ENCODE results near the gene RNF213.
A peak's percentile ranks its signal among the peaks of the same experiment; 100 is the strongest.

Gene RNF213

GRCh38 chr17:80423536-80424225, 163.0 kb downstream of the RNF213 start:
- no peak for DNase-seq

- no peak for DNase-seq
These were observed 163.6 kb downstream of the RNF213 start for GRCh38 chr17:80424261-80424660.

- no peak for DNase-seq
These were observed 164.5 kb downstream of the RNF213 start for GRCh38 chr17:80424878-80425765.

DNA sequence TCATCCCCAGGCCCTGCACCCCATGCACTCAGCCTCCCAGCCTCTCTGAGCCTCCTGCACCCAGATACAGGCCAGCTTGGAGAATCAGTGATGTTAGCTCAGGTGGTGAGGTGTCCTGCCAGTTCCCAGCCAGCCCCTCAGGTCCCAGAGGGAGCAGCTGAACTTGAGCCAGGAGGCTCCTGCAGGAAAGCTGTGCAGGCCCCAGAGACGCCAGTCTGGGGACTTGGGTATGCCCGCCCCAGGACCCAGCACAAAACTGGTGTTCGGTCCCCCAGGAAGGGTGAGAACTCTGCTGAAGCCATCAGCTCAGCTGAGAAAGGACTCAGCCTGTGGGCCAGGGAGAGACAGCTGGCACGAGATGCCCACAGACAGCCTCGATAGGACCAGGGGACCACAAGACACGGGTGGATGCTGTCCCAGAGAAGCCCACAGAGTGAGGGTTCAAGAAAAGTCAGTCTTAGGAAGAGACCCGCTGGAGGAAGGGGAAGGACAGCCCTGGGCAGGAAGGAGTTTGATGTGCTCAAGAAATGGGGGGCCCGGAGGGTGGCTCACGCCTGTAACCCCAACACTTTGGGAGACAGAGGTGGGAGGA, 165.3 kb downstream of the RNF213 start:
- DNase-seq, result no peak

GRCh38 chr17:80426671-80427326, 166.1 kb downstream of the RNF213 start:
- peak; percentile 23 for DNase-seq

- DNase-seq, result no peak
These were observed 167.0 kb downstream of the RNF213 start for GRCh38 chr17:80427366-80428282.

DNA sequence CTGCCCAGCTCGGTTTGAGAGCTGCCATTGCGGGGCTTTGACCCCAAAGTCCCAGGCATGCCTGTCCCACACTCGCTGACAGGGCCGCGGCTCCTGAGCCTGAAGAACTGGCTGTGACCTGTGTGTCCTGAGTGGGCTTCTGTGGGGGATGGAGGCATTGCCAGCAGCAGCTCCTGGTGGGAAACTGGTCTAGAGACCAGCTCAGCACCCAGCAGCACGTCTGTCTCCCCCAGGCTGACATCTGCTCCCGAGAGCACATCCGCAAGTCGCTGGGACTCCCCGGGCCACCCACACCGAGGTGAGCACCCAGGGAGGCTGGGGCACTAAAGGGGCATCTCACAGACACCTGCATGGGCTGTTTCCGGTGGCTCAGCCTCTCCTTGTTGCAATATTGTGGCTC, 167.7 kb downstream of the RNF213 start:
- no peak for DNase-seq

GRCh38 chr17:80428796-80429195, 168.1 kb downstream of the RNF213 start:
- no peak for DNase-seq

DNA sequence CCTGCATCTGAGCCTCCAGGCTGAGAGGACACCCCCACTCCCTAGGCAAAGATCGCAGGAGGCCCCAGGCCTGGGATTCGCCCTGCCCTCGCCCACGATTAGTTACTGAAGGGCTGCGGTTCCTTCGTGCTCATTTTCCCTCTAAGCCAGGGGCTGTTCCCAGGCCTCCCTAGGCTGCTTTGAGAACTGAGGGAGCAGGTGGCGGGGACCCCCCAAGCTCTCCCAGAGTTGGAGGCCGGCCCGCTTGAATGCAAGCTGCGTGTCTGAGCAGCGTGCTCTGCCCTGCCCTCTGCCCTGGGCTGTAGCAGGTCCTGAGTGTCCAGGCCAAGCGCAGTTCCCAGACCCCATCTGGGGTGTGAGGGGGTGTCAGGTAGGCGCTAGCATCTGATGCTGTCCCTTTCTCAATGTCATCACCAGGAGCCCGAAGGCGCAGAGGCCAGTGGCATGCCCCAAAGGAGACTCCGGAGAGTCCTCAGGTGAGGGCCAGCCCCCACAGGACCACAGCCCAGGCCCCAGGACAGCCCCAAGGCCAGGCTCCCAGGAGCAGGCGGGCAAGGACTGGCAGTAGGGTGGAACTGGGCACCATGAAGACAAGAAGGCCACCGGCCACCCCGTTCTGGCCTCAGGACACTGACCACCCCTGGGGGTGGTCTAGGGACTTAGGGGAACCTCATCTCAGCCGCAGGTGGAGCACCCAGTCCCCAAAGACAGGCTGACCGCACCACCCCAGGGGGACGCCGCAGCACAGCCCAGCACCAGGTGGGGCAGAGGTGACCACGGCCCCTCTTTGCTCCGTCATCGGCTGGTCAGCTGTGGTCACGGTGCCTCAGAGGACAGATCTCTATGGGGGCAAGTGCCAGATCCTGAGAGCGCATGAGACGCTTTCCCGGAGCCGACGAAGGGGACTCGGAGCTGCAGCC, 169.0 kb downstream of the RNF213 start:
- DNase-seq, result no peak

DNA sequence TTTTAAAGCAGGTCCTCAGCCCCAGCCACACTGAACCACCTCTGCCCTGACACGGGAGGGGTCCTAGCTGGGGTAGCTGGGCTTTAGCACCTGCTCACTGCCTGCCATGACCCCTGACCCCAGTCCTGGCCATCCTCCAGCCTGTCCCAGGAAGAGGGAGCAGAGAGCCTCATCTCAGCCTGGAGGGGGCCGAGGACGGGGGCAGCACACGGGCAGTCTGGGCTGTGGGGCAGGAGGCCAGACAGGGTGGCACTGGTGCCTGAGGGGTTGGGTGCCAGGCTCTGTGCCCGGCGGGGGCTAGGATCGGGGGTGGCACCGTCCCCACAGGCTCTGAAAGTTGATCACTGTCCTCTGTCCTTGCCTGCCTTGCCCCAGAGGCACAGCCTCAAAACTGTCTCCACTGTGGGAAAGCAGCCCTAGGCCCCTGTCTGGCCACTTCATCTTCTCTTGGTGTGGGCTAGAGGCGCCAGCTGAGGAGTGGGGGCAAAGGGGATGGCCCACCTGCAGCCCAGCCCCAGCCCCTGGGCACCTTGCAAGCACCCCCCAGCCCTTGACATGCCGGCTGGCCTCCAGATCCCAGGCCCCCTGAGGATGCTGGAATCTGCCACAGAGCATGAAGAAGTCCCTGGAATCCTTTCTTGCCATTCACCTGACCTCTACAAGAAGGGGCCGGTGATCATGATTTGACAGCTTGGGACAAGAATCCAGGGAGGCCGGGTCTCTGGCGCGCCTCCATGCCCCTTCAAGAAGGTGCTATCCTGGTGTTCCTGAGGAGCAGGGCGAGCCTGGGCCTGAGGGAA, 170.0 kb downstream of the RNF213 start:
- no peak for DNase-seq

DNA sequence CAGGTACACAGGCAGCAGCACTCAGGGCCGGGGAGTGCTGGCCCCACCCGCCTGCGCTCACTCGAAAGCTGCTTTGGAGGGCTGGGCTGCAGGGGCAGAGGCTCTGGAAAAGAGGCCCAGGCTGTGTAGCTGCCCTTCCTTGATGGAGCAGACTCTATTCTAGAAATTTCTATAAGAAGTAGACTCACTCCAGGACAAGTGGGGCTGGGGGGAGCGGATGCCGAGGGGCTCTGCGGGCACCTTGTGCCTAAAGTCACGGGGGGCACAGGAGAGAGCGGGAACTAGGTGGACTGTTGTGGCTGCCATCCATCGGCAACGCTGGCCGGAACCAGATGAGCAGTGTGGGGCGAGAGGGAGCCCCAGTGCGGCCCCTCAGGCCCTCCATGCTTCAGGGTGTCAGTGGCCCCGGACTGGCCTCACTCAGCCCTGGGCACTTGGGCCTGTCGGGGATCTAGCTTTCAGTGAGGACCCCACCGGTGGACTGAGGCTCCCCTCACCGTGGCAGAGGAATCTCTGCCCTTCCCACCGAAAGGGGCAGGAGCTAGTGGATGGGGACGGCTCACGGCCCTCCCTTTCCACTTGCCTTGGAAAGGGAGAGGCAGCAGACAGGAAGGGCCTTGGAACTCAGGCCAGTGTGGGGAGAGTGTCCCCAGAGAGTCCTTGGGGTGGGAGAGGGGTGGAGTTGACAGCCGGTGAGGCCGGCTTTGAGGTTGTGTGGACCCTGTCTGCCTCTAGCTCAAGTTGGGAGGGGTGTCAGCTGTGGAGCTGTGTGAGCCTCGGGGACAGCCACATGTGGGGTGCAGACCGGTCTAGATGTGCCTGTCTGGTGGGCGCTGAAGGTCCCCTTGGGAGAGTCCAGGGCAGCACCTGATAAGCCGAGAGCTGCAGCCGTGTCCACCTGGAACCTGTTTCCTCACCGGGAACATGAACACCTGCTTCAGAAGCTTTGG, 170.9 kb downstream of the RNF213 start:
- no peak for DNase-seq

GRCh38 chr17:80432350-80432955, 171.8 kb downstream of the RNF213 start:
- no peak for DNase-seq

DNA sequence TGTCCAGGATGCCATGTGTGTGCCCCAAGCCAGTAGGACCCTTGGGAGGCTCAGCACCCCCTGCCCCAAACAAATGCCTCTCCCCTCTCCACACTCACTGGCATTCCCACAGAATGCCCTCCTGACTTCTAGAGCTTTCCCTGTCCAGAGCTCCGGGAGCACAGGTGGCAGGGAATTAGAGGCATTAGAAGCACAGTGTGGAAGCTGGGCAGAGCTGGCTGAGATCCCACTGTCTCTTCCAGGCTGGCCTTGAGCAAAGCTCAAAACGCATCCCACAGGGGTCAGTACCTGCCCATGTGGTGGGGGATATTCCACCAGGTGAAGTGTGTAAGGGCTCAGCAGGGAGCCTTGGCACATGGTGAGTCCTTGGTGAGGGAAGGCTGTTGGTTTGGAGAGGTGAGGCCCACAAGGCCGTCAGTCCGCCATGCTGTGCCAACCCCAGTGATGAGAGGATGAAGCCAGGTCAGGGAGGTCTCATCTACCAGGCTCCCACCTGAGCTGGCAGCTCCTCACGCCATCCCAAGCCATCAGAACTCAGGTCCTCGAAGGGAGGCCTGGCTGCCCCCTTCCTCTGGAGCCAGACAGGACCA, 172.4 kb downstream of the RNF213 start:
- DNase-seq, result no peak

DNA sequence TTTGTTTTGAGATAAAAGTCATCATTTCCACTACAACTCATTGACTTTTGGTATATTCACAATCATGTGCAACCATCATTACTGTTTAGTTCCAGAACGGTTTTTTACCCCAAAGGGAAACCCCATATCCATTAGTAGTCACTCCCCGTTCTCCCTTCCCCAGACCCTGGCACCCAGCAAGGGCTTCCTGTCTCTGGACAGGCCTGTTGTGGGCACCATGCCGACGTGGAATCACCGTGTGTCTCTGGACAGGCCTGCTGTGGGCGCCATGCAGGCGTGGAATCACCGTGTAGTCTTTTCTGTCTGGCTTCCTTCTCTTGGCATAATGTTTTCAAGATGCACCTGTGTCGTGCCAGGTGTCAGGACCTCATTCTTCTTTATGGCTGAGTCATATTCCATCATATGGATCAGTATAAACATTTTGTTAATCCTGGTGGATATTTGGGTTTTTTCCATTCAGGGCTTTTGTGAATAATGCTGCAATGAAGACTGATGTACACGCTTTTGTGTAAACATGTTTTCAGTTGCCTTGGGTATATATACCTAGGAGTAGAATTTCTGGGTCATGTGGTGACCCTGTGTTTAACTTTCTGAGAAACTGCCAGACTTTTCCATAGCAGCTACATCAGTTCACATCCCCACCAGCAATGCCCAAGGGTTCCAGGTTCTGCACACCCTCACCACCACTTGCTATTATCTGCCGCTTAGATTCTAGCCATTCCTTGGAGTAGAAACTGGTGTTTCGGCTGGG, 173.4 kb downstream of the RNF213 start:
- DNase-seq, result no peak

DNA sequence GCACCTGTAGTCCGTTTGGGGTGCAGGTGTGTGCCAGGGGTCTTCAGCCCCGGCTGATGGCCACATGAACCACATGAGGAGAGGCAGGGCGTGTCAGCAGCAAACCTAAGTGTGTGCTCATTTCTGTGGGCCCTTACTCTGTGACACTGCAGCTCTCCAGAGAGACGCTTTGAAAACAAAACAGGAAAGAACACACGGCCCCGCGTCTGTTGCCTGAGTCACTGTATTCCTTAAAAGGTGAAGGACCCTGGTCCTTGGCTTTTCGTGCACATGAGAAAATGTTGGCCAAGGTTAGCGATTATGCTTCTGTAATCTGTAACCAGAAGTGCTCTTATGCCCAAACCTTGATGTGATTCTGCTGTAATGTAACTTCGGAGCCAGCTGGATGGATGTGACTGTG, 176.9 kb downstream of the RNF213 start:
- no peak for DNase-seq

GRCh38 chr17:80438806-80439205, 178.2 kb downstream of the RNF213 start:
- DNase-seq, result no peak

- no peak for DNase-seq
These were observed 178.8 kb downstream of the RNF213 start for GRCh38 chr17:80439499-80439898.
